GM10266 (cell line): ENCODE measurements around the gene LAMB3.

ENCODE experiments used
- DNase-seq: peaks from one replicate; pipeline ENCODE4 v3.0.0; 2012; ENCODE audit errors: extremely low spot score
- CTCF ChIP-seq: IDR thresholded peaks from 2 replicates; pipeline ENCODE4 v1.5.1; 2012; ENCODE audit warnings: mild to moderate bottlenecking, low read depth; ENCODE audit not compliant: control insufficient read depth, insufficient read depth; ENCODE audit errors: missing control alignments

Gene LAMB3

DNA sequence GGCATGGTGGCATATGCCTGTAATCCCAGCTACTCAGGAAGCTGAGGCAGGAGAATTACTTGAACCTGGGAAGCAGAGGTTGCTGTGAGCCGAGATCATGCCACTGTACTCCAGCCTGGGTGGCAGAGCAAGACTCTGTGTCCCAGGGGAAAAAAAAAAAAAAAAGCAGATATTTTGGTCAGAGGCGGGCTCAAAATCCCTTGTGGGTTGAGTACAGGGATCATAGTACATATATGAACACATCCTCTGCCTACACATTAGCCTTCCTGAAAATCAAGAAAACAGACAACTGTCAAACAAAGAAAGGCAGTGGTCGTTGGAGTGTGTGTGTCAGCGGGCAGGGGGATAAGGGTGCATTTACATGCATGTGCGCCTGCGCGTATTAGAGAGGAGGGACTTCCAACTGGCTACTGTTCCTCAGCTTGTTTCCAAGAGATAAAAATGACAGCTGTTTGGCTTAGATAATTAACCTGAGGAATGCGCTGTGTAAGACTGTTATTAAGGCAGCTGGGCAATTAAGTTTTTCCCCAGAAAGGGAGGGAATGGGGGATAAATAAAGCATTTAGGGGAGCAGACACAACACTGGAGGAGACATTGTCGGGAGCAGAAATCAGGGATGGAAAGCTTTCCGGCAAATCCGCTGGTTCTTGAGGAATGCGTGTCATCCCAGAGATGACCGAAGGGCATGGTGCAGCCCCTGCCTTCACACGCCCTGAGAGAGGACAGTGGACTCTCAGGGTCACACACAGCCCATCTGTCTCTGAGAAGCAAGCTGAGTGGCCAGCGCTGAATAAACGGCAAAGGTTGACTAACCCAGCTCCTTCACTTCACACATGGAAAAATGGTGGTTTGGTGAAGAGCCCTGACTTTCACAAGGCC, 6.4 kb downstream of the LAMB3 start:
- DNase-seq = no peak

DNA sequence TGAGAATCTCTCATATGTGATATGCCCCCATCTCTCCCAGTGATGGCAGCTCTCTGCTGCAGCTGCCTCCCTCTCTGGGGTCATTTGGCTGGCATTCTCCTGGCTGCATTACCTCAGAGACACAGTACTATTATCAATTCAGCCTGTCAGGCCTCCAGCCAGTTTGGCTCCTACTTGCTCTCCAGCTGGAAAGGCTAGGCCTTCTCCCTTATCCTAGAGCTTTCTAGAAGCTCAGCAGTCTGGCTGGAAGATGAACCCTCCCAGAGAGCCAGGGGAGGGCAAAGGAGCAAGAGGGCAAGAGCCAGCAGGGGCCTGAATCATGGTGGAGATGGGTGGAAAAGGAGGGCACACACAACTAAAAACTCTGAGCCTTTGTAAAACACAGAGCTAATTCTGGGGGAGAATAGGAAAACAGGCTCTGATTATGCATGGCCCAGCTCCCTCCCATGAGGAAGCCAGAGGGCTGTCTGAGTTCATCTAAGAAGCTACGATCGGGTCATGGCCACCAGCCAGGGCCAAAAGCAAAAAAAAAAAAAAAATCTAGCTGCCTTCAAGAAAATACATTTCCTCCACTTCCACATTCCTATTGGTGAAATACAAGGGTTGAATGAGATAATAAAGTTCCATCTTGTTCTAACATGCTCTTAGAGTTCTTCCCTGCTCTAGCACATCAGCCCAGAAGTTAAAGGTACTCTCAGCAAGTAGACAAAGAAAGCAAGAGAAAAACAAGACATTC, 8.8 kb downstream of the LAMB3 start:
- no peak for DNase-seq
- no peak for TF ChIP-seq CTCF

More for the DNA sequence above, 6.4 kb downstream of the LAMB3 start:
- no peak for TF ChIP-seq CTCF

DNA sequence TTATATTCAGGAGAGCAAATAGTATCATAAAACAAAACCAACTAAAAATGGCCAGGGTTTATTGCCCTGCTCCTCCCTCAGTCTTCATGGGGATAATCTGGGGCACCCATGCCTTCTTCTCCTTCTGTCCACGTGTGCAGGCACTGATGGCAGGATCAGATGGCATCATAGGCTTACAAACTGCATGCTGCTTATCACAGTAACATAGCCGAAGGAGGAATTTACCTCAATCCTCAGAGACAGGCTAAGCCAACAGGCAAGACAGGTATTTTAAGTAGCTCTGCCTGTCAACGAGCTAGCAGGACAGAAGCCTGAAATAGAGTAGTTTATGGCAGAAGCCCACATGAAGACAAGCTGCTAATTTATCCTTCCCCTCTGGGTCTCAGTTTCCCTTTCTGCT, 9.4 kb downstream of the LAMB3 start:
- no peak for DNase-seq
- no peak for TF ChIP-seq CTCF

DNA sequence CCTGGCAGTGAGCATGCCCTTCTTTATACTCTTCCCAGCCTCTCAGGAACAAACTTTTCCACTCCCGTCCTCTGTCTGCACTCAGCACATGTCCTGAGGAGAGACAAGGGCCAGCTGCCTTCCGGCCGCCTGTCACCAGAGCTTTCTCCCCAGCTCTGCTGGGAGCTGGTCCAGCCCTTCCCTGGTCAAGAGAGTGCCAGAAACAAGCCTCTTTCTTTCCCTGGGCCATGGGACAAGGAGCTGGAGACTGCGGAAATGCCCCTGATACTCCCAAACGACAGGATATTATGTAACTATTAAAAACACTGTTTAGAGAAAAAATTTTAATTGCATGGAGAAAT, 10.4 kb downstream of the LAMB3 start:
- no peak for TF ChIP-seq CTCF

GRCh38 chr1:209635850-209636249, 16.4 kb downstream of the LAMB3 start:
- TF ChIP-seq CTCF = no peak
- no peak for DNase-seq

More for the DNA sequence above, 10.4 kb downstream of the LAMB3 start:
- no peak for DNase-seq

DNA sequence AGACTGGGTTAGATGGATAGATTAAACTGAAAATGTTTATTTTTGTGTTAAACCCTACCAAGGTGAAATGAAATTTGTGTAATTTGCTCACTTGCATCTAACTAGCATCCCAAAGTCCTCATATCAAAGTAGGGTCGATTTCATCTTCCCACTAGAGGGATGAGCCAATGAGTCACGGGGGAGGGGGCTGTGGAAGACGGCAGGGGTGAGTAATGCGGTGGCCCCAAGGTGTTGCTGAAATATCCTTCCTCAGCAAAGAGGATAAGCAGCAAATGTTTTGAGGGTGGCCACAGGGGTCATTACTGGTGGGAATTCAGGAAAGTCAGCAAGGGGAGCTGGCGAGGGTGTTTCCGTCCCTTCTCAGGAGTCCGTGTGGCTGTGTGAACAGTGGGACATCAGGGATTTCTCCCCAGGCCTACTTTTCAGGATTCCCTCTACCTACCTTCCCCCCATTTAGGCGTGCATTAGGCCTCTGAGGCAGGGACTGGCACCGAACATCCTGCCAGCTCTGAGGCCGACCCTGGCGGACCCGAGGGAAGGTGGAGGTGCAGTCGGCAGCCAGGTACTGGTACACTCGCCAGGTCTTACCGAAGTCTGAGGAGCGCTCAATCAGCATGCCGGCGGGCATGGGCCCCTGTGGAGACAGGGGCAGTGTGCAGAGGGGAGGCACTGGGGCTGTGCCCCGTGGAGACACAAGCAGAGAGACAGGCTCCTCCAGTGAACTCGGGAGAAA, 18.1 kb downstream of the LAMB3 start:
- no peak for DNase-seq
- no peak for TF ChIP-seq CTCF
